ENCODE results near the gene TMEM208. TPM values are rescaled to one million over a fixed set of nuclear protein-coding genes. Genes with fewer than 3 reads are reported as not detected.

The TMEM208 gene
- total and polyA plus RNA-seq, 2 of the 8 experiments (the other 6 are each of a cell fraction or from before 2014, with no cell fraction given), result 37.7 to 100.0 TPM

DNA sequence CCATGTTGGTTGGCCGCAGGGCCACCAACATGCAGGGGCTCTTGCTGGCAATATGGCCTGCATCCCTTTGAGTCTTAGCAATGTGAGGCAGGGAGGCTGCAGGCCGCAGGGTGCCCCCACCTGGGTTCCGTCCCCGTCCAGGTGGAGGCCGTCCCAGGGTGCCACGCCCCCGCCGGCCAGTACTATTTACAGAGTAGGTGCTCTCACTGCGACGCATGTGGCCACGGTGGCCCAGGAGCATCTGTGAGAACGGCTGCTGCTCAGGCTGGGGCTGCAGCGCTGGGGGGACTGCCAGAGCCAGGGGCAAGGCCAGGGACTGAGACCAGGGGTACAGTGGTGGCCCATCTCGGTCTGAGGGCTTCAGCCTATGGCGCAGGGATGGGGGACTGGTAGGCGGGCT, 46.8 kb upstream of the TMEM208 start:
- no peak for DNase-seq (ENCODE audit: low read depth in 1 of 2, low spot score in 2 of 2)
- Histone ChIP-seq H3K4ac (replicated peaks; ENCODE audit: insufficient read length, low read depth, low read length) (no peak overlapping the region), H3K4me3 (ENCODE audit: extremely low read depth in 1 of 4, insufficient read depth in 2 of 4, low read depth in 3 of 4, low read length in 4 of 4) (no peak overlapping the region), H2BK12ac (ENCODE audit: low read depth, low read length) (no peak overlapping the region), H4K91ac (replicated peaks; ENCODE audit: insufficient read length, low read length) (no peak overlapping the region), H3K9me3 (ENCODE audit: insufficient read depth in 2 of 2, low read depth in 1 of 2, low read length in 1 of 2) (no peaks in the 10 kb centered on the region), H3K14ac (ENCODE audit: insufficient read length) (no peak overlapping the region), H3K27ac (ENCODE audit: low read depth, low read length) (no peak overlapping the region), H3K4me1 (replicated peaks in 1 of 4; ENCODE audit: control insufficient read depth in 3 of 4, insufficient read depth in 4 of 4, low read length in 3 of 4) (peaks cover 0 to 22% (median 16%) of the 10 kb centered on the region in 4 experiments; a peak in 5 of 7 replicates), H3K79me2 (ENCODE audit: control insufficient read depth in 1 of 2, insufficient read depth in 2 of 2, low read length in 2 of 2) (peaks cover 0 to 5% of the 10 kb centered on the region in 2 experiments; a peak in 1 of 4 replicates), H2AK5ac (ENCODE audit: low read depth, low read length) (no peak overlapping the region), H3K4me2 (ENCODE audit: insufficient read depth in 1 of 2, low read depth in 2 of 2, low read length in 2 of 2) (no peak overlapping the region), H3K79me1 (ENCODE audit: low read depth, low read length) (no peaks in the 10 kb centered on the region), H2BK15ac (ENCODE audit: low read length) (no peak overlapping the region), H4K8ac (ENCODE audit: extremely low read depth, insufficient read depth, low read length) (no peak overlapping the region; the same call in 1 of the 2 replicates), H3K9ac (replicated peaks in 1 of 4; ENCODE audit: extremely low read depth in 1 of 4, low read depth in 3 of 4, low read length in 3 of 4) (no peak overlapping the region), H3K23ac (ENCODE audit: insufficient read length) (no peak overlapping the region), H3K23me2 (ENCODE audit: low read depth, low read length) (peaks cover 20% of the 10 kb centered on the region), H2BK20ac (ENCODE audit: low read length) (no peak overlapping the region), H4K5ac (ENCODE audit: insufficient read length, low read depth, low read length) (no peak overlapping the region), H2AFZ (ENCODE audit: low read length) (no peak overlapping the region), H3K27me3 (replicated peaks in 1 of 4; ENCODE audit: control insufficient read depth in 3 of 4, extremely low read depth in 1 of 4, insufficient read depth in 3 of 4, low read length in 3 of 4) (peaks cover 20 to 44% (median 39%) of the 10 kb centered on the region in 4 experiments), H2BK5ac (ENCODE audit: low read depth, low read length) (no peak overlapping the region), H3K36me3 (ENCODE audit: control insufficient read depth in 2 of 4, insufficient read depth in 4 of 4, low read length in 3 of 4) (no peaks in the 10 kb centered on the region; a peak in 1 of 8 replicates), H2BK120ac (replicated peaks; ENCODE audit: low read depth, low read length) (no peak overlapping the region), H3K18ac (ENCODE audit: extremely low read depth, low read length) (no peak overlapping the region), H3K56ac (replicated peaks; ENCODE audit: insufficient read length, low read depth, low read length) (no peak overlapping the region), H4K20me1 (replicated peaks in 1 of 2; ENCODE audit: control insufficient read depth in 1 of 2, insufficient read depth in 2 of 2, low read length in 2 of 2) (peaks cover 6 to 28% of the 10 kb centered on the region in 2 experiments)
- WGBS, 2 experiments (ENCODE audit: extremely low coverage in 1 of 2, insufficient coverage in 1 of 2, insufficient read length in 1 of 2, insufficient replicate concordance in 2 of 2, low coverage in 1 of 2, low lambda C conversion rate in 2 of 2, missing lambda C conversion rate in 1 of 2), result 87% methylated on average over 12 of the region's 16 CpGs; no CpG with 5 or more reads in 1 of the 2 experiments
- ChIA-PET POLR2A (ENCODE audit: partially characterized antibody) (no interaction called here), CTCF (ENCODE audit: partially characterized antibody) (interaction anchor here (0.8 to 13.1 kb wide), 11 partner anchors 7 to 298 kb away, joined by 3 to 151 read pairs (median 3); partner anchors contain the start of genes CDH16, EXOC3L1, FBXL8 and HSF4)
- no peak for TF ChIP-seq CHD2 (IDR thresholded peaks at IDR 0.05; ENCODE audit: low read length)
- no peak for FAIRE-seq
